Brain microvascular endothelial cell (primary cell): ENCODE data around the gene CDCP1.

ENCODE experiments used
- DNase-seq: peaks from one replicate; pipeline ENCODE4 v3.0.0-alpha.2; 2020
- H3K27ac ChIP-seq: fragments of 250-450 bp; sonication (Bioruptor Pico); 2 replicates; pipeline ENCODE4 v1.5.1; 2020; ENCODE audit warnings: mild to moderate bottlenecking, moderate library complexity
- H3K27me3 ChIP-seq: fragments of 250-450 bp; sonication (Bioruptor Pico); replicated peaks from 2 replicates; pipeline ENCODE4 v1.5.1; 2020; ENCODE audit warnings: mild to moderate bottlenecking
- H3K36me3 ChIP-seq: fragments of 250-450 bp; sonication (Bioruptor Pico); replicated peaks from 2 replicates; pipeline ENCODE4 v1.5.1; 2020; ENCODE audit warnings: mild to moderate bottlenecking
- H3K4me3 ChIP-seq: 2 replicates; pipeline ENCODE4 v1.5.1; 2011; ENCODE audit warnings: low read depth, mild to moderate bottlenecking, control low read depth, low read length, moderate library complexity
- CTCF ChIP-seq: IDR thresholded peaks from 2 replicates; pipeline ENCODE4 v1.5.1; 2011; ENCODE audit warnings: low read depth, mild to moderate bottlenecking, moderate library complexity, low read length, control low read depth, inconsistent platforms; ENCODE audit errors: missing control alignments
- in situ Hi-C: cut with HindIII; loops from 2 replicates; pipeline ENCODE4 v1.10.0; 2017; ENCODE audit warnings: low sequenced_read_pairs, low pct_ligation_motif_present

CDCP1 gene

GRCh38 chr3:45065373-45065720, 80.8 kb downstream of the CDCP1 start:
- H3K36me3 ChIP-seq: no peaks in the 10 kb centered on the region
- H3K4me3 ChIP-seq: no peak overlapping the region
- in situ Hi-C loops: no loop called here
- TF ChIP-seq CTCF: no peak
- DNase-seq: no peak
- H3K27ac ChIP-seq: peak overlapping the region; percentile 26
- no peaks in the 10 kb centered on the region for H3K27me3 ChIP-seq

GRCh38 chr3:45064512-45065372, 81.4 kb downstream of the CDCP1 start:
- H3K27me3 ChIP-seq: no peaks in the 10 kb centered on the region
- no peak for TF ChIP-seq CTCF
- DNase-seq: peak; percentile 74
- H3K4me3 ChIP-seq: no peak overlapping the region
- H3K36me3 ChIP-seq: no peaks in the 10 kb centered on the region
- in situ Hi-C loops: no loop called here
- H3K27ac ChIP-seq: peak overlapping the region; percentile 26

GRCh38 chr3:45062697-45063070, 83.5 kb downstream of the CDCP1 start:
- H3K4me3 ChIP-seq: no peak overlapping the region
- no peak overlapping the region for H3K27ac ChIP-seq
- H3K27me3 ChIP-seq: no peaks in the 10 kb centered on the region
- no peak for TF ChIP-seq CTCF
- no peaks in the 10 kb centered on the region for H3K36me3 ChIP-seq
- in situ Hi-C loops: no loop called here
- no peak for DNase-seq

GRCh38 chr3:45060165-45060892, 85.8 kb downstream of the CDCP1 start:
- no peak for TF ChIP-seq CTCF
- DNase-seq: no peak
- no peaks in the 10 kb centered on the region for H3K36me3 ChIP-seq
- H3K27me3 ChIP-seq: no peaks in the 10 kb centered on the region
- in situ Hi-C loops: no loop called here
- H3K27ac ChIP-seq: no peak overlapping the region
- no peak overlapping the region for H3K4me3 ChIP-seq

- H3K36me3 ChIP-seq: no peaks in the 10 kb centered on the region
- no peak for DNase-seq
- in situ Hi-C loops: no loop called here
- H3K27me3 ChIP-seq: no peaks in the 10 kb centered on the region
- H3K4me3 ChIP-seq: no peak overlapping the region
- no peak for TF ChIP-seq CTCF
- H3K27ac ChIP-seq: no peak overlapping the region
Measured at GRCh38 chr3:45059132-45059531, 87.0 kb downstream of the CDCP1 start.

GRCh38 chr3:45057557-45057956, 88.6 kb downstream of the CDCP1 start:
- DNase-seq: no peak
- Histone ChIP-seq H3K36me3 (no peaks in the 10 kb centered on the region), H3K27ac (no peak overlapping the region), H3K27me3 (no peaks in the 10 kb centered on the region), H3K4me3 (no peak overlapping the region)
- TF ChIP-seq CTCF: no peak
- in situ Hi-C loops: no loop called here
